ENCODE measurements around the gene KPTN. TPM values are rescaled to one million over a fixed set of nuclear protein-coding genes. Genes with fewer than 3 reads are reported as not detected.

The KPTN gene
- total and polyA plus RNA-seq, 2 of the 13 experiments (the other 11 are each of a cell fraction or from before 2014, with no cell fraction given) = 9.1 to 13.3 TPM

Other genes with a start within 250 kb of the KPTN start
- gene CCDC9, start 227.7 kb downstream of the KPTN start, total RNA-seq (2016; rRNA removed; fragmentation: Illumina TruSeq; extraction: Trizol) = 5.9 and 6.3 TPM in 2 replicates
- 2.9 and 3.0 TPM in 2 replicates for gene CCDC9, start 227.7 kb downstream of the KPTN start, polyA plus RNA-seq (2011; rRNA removed)
- 1.00 and 1.9 TPM in 2 replicates for gene INAFM1, start 209.3 kb downstream of the KPTN start, total RNA-seq (2016; rRNA removed; fragmentation: Illumina TruSeq; extraction: Trizol)
- gene INAFM1, start 209.3 kb downstream of the KPTN start, polyA plus RNA-seq (2011; rRNA removed) = 0.88 and 1.3 TPM in 2 replicates
- gene C5AR1, start 174.4 kb downstream of the KPTN start, total RNA-seq (2016; rRNA removed; fragmentation: Illumina TruSeq; extraction: Trizol) = 0.07 TPM in 1 of 2 replicates, not detected in the other
- gene C5AR1, start 174.4 kb downstream of the KPTN start, polyA plus RNA-seq (2011; rRNA removed) = 1.6 and 3.9 TPM in 2 replicates
- 0.09 TPM in 1 of 2 replicates, not detected in the other for gene C5AR2, start 152.0 kb downstream of the KPTN start, total RNA-seq (2016; rRNA removed; fragmentation: Illumina TruSeq; extraction: Trizol)
- gene C5AR2, start 152.0 kb downstream of the KPTN start, polyA plus RNA-seq (2011; rRNA removed) = 0.24 and 0.26 TPM in 2 replicates
- 8.0 and 12.0 TPM in 2 replicates for gene DHX34, start 134.9 kb downstream of the KPTN start, total RNA-seq (2016; rRNA removed; fragmentation: Illumina TruSeq; extraction: Trizol)
- gene DHX34, start 134.9 kb downstream of the KPTN start, polyA plus RNA-seq (2011; rRNA removed) = 9.2 and 12.5 TPM in 2 replicates
- gene MEIS3, start 64.7 kb downstream of the KPTN start, total RNA-seq (2016; rRNA removed; fragmentation: Illumina TruSeq; extraction: Trizol) = 0.09 and 1.2 TPM in 2 replicates
- 0.70 and 0.94 TPM in 2 replicates for gene MEIS3, start 64.7 kb downstream of the KPTN start, polyA plus RNA-seq (2011; rRNA removed)
- gene SLC8A2, start 12.3 kb downstream of the KPTN start, total RNA-seq (2016; rRNA removed; fragmentation: Illumina TruSeq; extraction: Trizol) = 0.02 TPM in 1 of 2 replicates, not detected in the other
- gene SLC8A2, start 12.3 kb downstream of the KPTN start, polyA plus RNA-seq (2011; rRNA removed) = 0.09 TPM in 1 of 2 replicates, not detected in the other
- 32.6 and 36.5 TPM in 2 replicates for gene NAPA, start 30.8 kb upstream of the KPTN start, total RNA-seq (2016; rRNA removed; fragmentation: Illumina TruSeq; extraction: Trizol)
- 65.9 and 74.4 TPM in 2 replicates for gene NAPA, start 30.8 kb upstream of the KPTN start, polyA plus RNA-seq (2011; rRNA removed)
- gene ZNF541, start 88.9 kb upstream of the KPTN start, total RNA-seq (2016; rRNA removed; fragmentation: Illumina TruSeq; extraction: Trizol) = 0.04 TPM in 1 of 2 replicates, not detected in the other
- gene ZNF541, start 88.9 kb upstream of the KPTN start, polyA plus RNA-seq (2011; rRNA removed) = 0.03 and 0.08 TPM in 2 replicates
- gene BICRA, start 124.9 kb upstream of the KPTN start, total RNA-seq (2016; rRNA removed; fragmentation: Illumina TruSeq; extraction: Trizol) = 0.71 and 1.6 TPM in 2 replicates
- gene BICRA, start 124.9 kb upstream of the KPTN start, polyA plus RNA-seq (2011; rRNA removed) = 0.55 and 0.56 TPM in 2 replicates
- gene EHD2, start 229.2 kb upstream of the KPTN start, total RNA-seq (2016; rRNA removed; fragmentation: Illumina TruSeq; extraction: Trizol) = 0.08 and 0.09 TPM in 2 replicates
- gene EHD2, start 229.2 kb upstream of the KPTN start, polyA plus RNA-seq (2011; rRNA removed) = 0.28 and 0.33 TPM in 2 replicates